Adipose tissue (tissue), 3 donors: ENCODE results near the gene TRNT1. TPM values are rescaled to one million over a fixed set of nuclear protein-coding genes. Genes with fewer than 3 reads are reported as not detected.

ENCODE experiments used
- H3K27ac ChIP-seq: one replicate; pipeline ENCODE4 v1.5.1; 2013; ENCODE audit warnings: low read depth, low read length
- WGBS, 3 donors: extraction: QIAGEN DNeasy Blood & Tissue Kit; methylation state at CpG; one replicate each; pipeline ENCODE4 v1.1.7; 2013; 5-methylcytosine and 5-hydroxymethylcytosine counted together
- polyA plus RNA-seq, 3 donors: library from polyadenylated mRNA; stranded (reverse); fragments of 200-250 nt; gene quantifications; one replicate each; pipeline ENCODE4 v1.2.3, GENCODE V29; 2013
- donor health status: healthy with polysubstance abuse.
- donor health status: Bipolar disorder and iron deficiency.
- donor health status: healthy.

The TRNT1 gene
- polyA plus RNA-seq, 3 donors = 5.3 to 11.9 (median 11.2) TPM

- no peak overlapping the region for H3K27ac ChIP-seq
- 75 to 77% (median 76%) methylated on average over 2 of the region's 2 CpGs for WGBS, 3 donors
Observed at GRCh38 chr3:3160826-3161225, 34.1 kb downstream of the TRNT1 start.

GRCh38 chr3:3165241-3165640 is 38.5 kb downstream of the TRNT1 start:
- WGBS, 3 donors = 65 to 67% (median 67%) methylated on average over 3 of the region's 3 CpGs
- H3K27ac ChIP-seq = no peak overlapping the region

GRCh38 chr3:3165650-3166049 is 38.9 kb downstream of the TRNT1 start:
- H3K27ac ChIP-seq = no peak overlapping the region
- WGBS, 3 donors = 94 to 97% (median 95%) methylated on average over 3 of the region's 3 CpGs

- H3K27ac ChIP-seq = no peak overlapping the region
- 47 to 58% (median 54%) methylated on average over 5 of the region's 5 CpGs for WGBS, 3 donors
Observed at GRCh38 chr3:3170998-3171397, 44.3 kb downstream of the TRNT1 start.

- 21 to 29% (median 25%) methylated on average over 1 of the region's 1 CpG for WGBS, 3 donors
- H3K27ac ChIP-seq = no peak overlapping the region
Observed at GRCh38 chr3:3172627-3173026, 45.9 kb downstream of the TRNT1 start.

GRCh38 chr3:3177861-3178497 is 51.2 kb downstream of the TRNT1 start:
- WGBS, 3 donors = 49 to 57% (median 50%) methylated on average over 10 of the region's 10 CpGs
- H3K27ac ChIP-seq = no peak overlapping the region

- no peak overlapping the region for H3K27ac ChIP-seq
- WGBS, 3 donors = 12 to 20% (median 17%) methylated on average over 16 of the region's 16 CpGs
Observed at GRCh38 chr3:3178498-3179328, 52.0 kb downstream of the TRNT1 start.

GRCh38 chr3:3179407-3180094 is 52.8 kb downstream of the TRNT1 start, which contains the start of gene CRBN:
Gene CRBN, minus strand, starts transcription at chr3:3179691. Its CDS starts 4 bp downstream, at chr3:3179687.
- WGBS, 3 donors = 1% methylated on average over 55 to 56 of the region's 56 CpGs
- H3K27ac ChIP-seq = no peak within 1 kb of the TSS

GRCh38 chr3:3180456-3180855 is 53.7 kb downstream of the TRNT1 start:
- 69 to 79% (median 75%) methylated on average over 9 of the region's 9 CpGs for WGBS, 3 donors
- H3K27ac ChIP-seq = no peak overlapping the region

- WGBS, 3 donors = 37 to 63% (median 52%) methylated on average over 2 of the region's 2 CpGs
- no peak overlapping the region for H3K27ac ChIP-seq
Observed at GRCh38 chr3:3184876-3185275, 58.1 kb downstream of the TRNT1 start.

GRCh38 chr3:3189102-3189727 is 62.5 kb downstream of the TRNT1 start:
- H3K27ac ChIP-seq = no peak overlapping the region
- WGBS, 3 donors = 17 to 30% (median 22%) methylated on average over 1 of the region's 1 CpG

GRCh38 chr3:3189961-3190360 is 63.2 kb downstream of the TRNT1 start:
- no peak overlapping the region for H3K27ac ChIP-seq
- 35 to 88% (median 42%) methylated on average over 1 of the region's 1 CpG for WGBS, 3 donors

- no peak overlapping the region for H3K27ac ChIP-seq
- WGBS, 3 donors = 18 to 28% (median 28%) methylated on average over 4 of the region's 4 CpGs
Observed at GRCh38 chr3:3191675-3192285, 65.0 kb downstream of the TRNT1 start.

GRCh38 chr3:3192286-3192675 is 65.5 kb downstream of the TRNT1 start:
- WGBS, 3 donors = 17 to 21% (median 18%) methylated on average over 2 of the region's 2 CpGs
- no peak overlapping the region for H3K27ac ChIP-seq

- H3K27ac ChIP-seq = no peak overlapping the region
Observed at GRCh38 chr3:3194861-3195260, 68.1 kb downstream of the TRNT1 start.

GRCh38 chr3:3196148-3196861 is 69.6 kb downstream of the TRNT1 start:
- 40 to 52% (median 50%) methylated on average over 6 of the region's 6 CpGs for WGBS, 3 donors
- no peak overlapping the region for H3K27ac ChIP-seq
